H9 (cell line): ENCODE measurements around the gene CLINT1. TPM values are rescaled to one million over a fixed set of nuclear protein-coding genes. Genes with fewer than 3 reads are reported as not detected.

Experiments used
- DNase-seq: peaks from one replicate; pipeline ENCODE4 v3.0.0-alpha.2; 2017
- H2AFZ ChIP-seq: one replicate; pipeline ENCODE4 v1.6.1; 2013; ENCODE audit warnings: mild to moderate bottlenecking, low read length, control low read depth, moderate library complexity
- H2AK5ac ChIP-seq: 2 replicates; pipeline ENCODE4 v1.6.1; 2013; ENCODE audit warnings: low read length, control low read depth, mixed read lengths; ENCODE audit not compliant: insufficient read length
- H2BK120ac ChIP-seq: one replicate; pipeline ENCODE4 v1.6.1; 2013; ENCODE audit warnings: low read depth, mild to moderate bottlenecking, low read length, control low read depth, inconsistent platforms; ENCODE audit not compliant: poor library complexity, severe bottlenecking
- H2BK12ac ChIP-seq: 2 replicates; pipeline ENCODE4 v1.6.1; 2013; ENCODE audit warnings: low read length, control low read depth, mixed read lengths, low read depth; ENCODE audit not compliant: insufficient read length
- H2BK15ac ChIP-seq: 2 replicates; pipeline ENCODE4 v1.6.1; 2013; ENCODE audit warnings: low read depth, low read length, control low read depth
- H2BK20ac ChIP-seq: one replicate; pipeline ENCODE4 v1.6.1; 2013; ENCODE audit warnings: low read depth, mild to moderate bottlenecking, low read length, control low read depth, inconsistent platforms; ENCODE audit not compliant: poor library complexity, severe bottlenecking
- H2BK5ac ChIP-seq: 2 replicates; pipeline ENCODE4 v1.6.1; 2013; ENCODE audit warnings: low read length, control low read depth, mixed read lengths; ENCODE audit not compliant: insufficient read length
- H3K14ac ChIP-seq: 2 replicates; pipeline ENCODE4 v1.6.1; 2013; ENCODE audit warnings: low read length, control low read depth; ENCODE audit not compliant: insufficient read depth
- H3K18ac ChIP-seq: 2 replicates; pipeline ENCODE4 v1.6.1; 2013; ENCODE audit warnings: low read depth, mild to moderate bottlenecking, mixed read lengths, low read length, control low read depth; ENCODE audit not compliant: insufficient read length
- H3K23ac ChIP-seq: 2 replicates; pipeline ENCODE4 v1.6.1; 2013; ENCODE audit warnings: low read length, control low read depth, mixed read lengths, low read depth; ENCODE audit not compliant: insufficient read length
- H3K23me2 ChIP-seq: 2 replicates; pipeline ENCODE4 v1.6.1; 2013; ENCODE audit warnings: low read depth, mild to moderate bottlenecking, mixed read lengths, low read length, control low read depth; ENCODE audit not compliant: insufficient read length, poor library complexity, severe bottlenecking
- H3K27ac ChIP-seq: 2 replicates; pipeline ENCODE4 v1.5.1; 2013; ENCODE audit warnings: low read length, control low read depth, mixed read lengths, low read depth; ENCODE audit not compliant: insufficient read length
- H3K27me3 ChIP-seq: 2 replicates; pipeline ENCODE4 v1.6.1; 2013; ENCODE audit warnings: low read length, control low read depth, inconsistent platforms; ENCODE audit not compliant: insufficient read depth
- H3K4ac ChIP-seq: 2 replicates; pipeline ENCODE4 v1.6.1; 2013; ENCODE audit warnings: low read depth, mild to moderate bottlenecking, control low read depth, inconsistent platforms, low read length, moderate library complexity
- H3K4me1 ChIP-seq: 2 replicates; pipeline ENCODE4 v1.6.1; 2013; ENCODE audit warnings: low read length, control low read depth, inconsistent platforms; ENCODE audit not compliant: insufficient read depth
- H3K4me2 ChIP-seq: 2 replicates; pipeline ENCODE4 v1.6.1; 2013; ENCODE audit warnings: low read length, control low read depth, mixed read lengths; ENCODE audit not compliant: insufficient read length, insufficient read depth
- H3K56ac ChIP-seq: 2 replicates; pipeline ENCODE4 v1.6.1; 2013; ENCODE audit warnings: low read depth, mild to moderate bottlenecking, mixed read lengths, low read length, control low read depth; ENCODE audit not compliant: insufficient read length
- H3K79me1 ChIP-seq: 2 replicates; pipeline ENCODE4 v1.6.1; 2013; ENCODE audit warnings: low read depth, mild to moderate bottlenecking, moderate library complexity, low read length, control low read depth, inconsistent platforms; ENCODE audit not compliant: insufficient read depth, poor library complexity, severe bottlenecking
- H3K79me2 ChIP-seq: 2 replicates; pipeline ENCODE4 v1.6.1; 2013; ENCODE audit warnings: low read length, control low read depth, inconsistent platforms; ENCODE audit not compliant: insufficient read depth
- H3K9ac ChIP-seq: 2 replicates; pipeline ENCODE4 v1.6.1; 2013; ENCODE audit warnings: low read length, control low read depth, mixed read lengths; ENCODE audit not compliant: insufficient read length; ENCODE audit errors: extremely low read depth
- H3K9me3 ChIP-seq: one replicate; pipeline ENCODE4 v1.6.1; 2013; ENCODE audit warnings: low read depth, low read length, inconsistent platforms; ENCODE audit not compliant: control insufficient read depth
- H3T11ph ChIP-seq: one replicate; pipeline ENCODE4 v1.6.1; 2013; ENCODE audit warnings: mild to moderate bottlenecking, low read length, control low read depth, inconsistent platforms
- H4K20me1 ChIP-seq: one replicate; pipeline ENCODE4 v1.6.1; 2013; ENCODE audit not compliant: control insufficient read depth, insufficient read length, insufficient read depth
- H4K5ac ChIP-seq: 2 replicates; pipeline ENCODE4 v1.6.1; 2013; ENCODE audit warnings: low read depth, mild to moderate bottlenecking, mixed read lengths, low read length, control low read depth; ENCODE audit not compliant: insufficient read length
- H4K8ac ChIP-seq: replicated peaks from 2 replicates; pipeline ENCODE4 v1.6.1; 2013; ENCODE audit warnings: low read length, control low read depth, mixed read lengths, low read depth; ENCODE audit not compliant: insufficient read length
- H4K91ac ChIP-seq: 2 replicates; pipeline ENCODE4 v1.6.1; 2013; ENCODE audit warnings: low read depth, mild to moderate bottlenecking, moderate library complexity, mixed read lengths, low read length, control low read depth; ENCODE audit not compliant: insufficient read length
- H3K27ac Mint-ChIP-seq, 3 experiments: 2 replicates in 2 of 3; 3 replicates in 1 of 3; pipeline ENCODE4 v1.8.0; 2020 to 2021; ENCODE audit warnings: mixed read lengths in 3 of 3, mild to moderate bottlenecking in 1 of 3, moderate library complexity in 1 of 3
- H3K27me3 Mint-ChIP-seq: 2 replicates; pipeline ENCODE4 v1.8.0; 2021; ENCODE audit warnings: low read depth, mild to moderate bottlenecking, moderate library complexity, mixed read lengths
- H3K36me3 Mint-ChIP-seq, 3 experiments: 2 replicates in 2 of 3; 3 replicates in 1 of 3; pipeline ENCODE4 v1.8.0; 2020 to 2021; ENCODE audit warnings: low read depth in 3 of 3, mixed read lengths in 3 of 3; ENCODE audit not compliant: insufficient read depth in 1 of 3
- H3K4me1 Mint-ChIP-seq, 2 experiments: 2 replicates each; pipeline ENCODE4 v1.8.0; 2020; ENCODE audit warnings: mixed read lengths in 2 of 2
- H3K4me3 Mint-ChIP-seq, 2 experiments: 2 replicates in 1 of 2; 3 replicates in 1 of 2; pipeline ENCODE4 v1.8.0; 2020 to 2021; ENCODE audit warnings: mild to moderate bottlenecking in 2 of 2, mixed read lengths in 2 of 2, moderate library complexity in 1 of 2
- H3K9me3 Mint-ChIP-seq, 2 experiments: 2 replicates in 1 of 2; 3 replicates in 1 of 2; pipeline ENCODE4 v1.8.0; 2020; ENCODE audit warnings: mild to moderate bottlenecking in 2 of 2, mixed read lengths in 2 of 2, moderate library complexity in 1 of 2
- WGBS: extraction: QIAGEN DNeasy Blood & Tissue Kit; methylation state at CpG from one replicate; pipeline ENCODE4 v1.1.7; 2013; ENCODE audit warnings: missing lambda C conversion rate, low lambda C conversion rate, mixed read lengths; ENCODE audit not compliant: insufficient read length; ENCODE audit errors: extremely low coverage; 5-methylcytosine and 5-hydroxymethylcytosine counted together
- total RNA-seq: library from RNA; stranded (reverse); gene quantifications from 2 replicates; pipeline ENCODE4 v1.2.1, GENCODE V29; 2021
- TF ChIP-seq, protein P1 (sequence below): fragments of 200-600 bp; sonication (generic); conservative IDR thresholded peaks from 3 replicates; pipeline ENCODE4 v1.8.0; 2021; ENCODE audit warnings: antibody characterized with exemption, mild to moderate bottlenecking

Gene CLINT1
- total RNA-seq, 1 experiment from 2014 or later: 79.1 TPM

GRCh38 chr5:157835041-157835440 is 23.9 kb downstream of the CLINT1 start:
- Histone ChIP-seq H3K56ac (no peak overlapping the region), H2BK12ac (no peak overlapping the region), H2BK5ac (no peak overlapping the region), H3K4ac (no peak overlapping the region), H3K4me1 (no peaks in the 10 kb centered on the region), H3K14ac (no peak overlapping the region), H2BK20ac (no peak overlapping the region), H4K91ac (no peak overlapping the region), H2AFZ (no peak overlapping the region), H3K27ac (no peak overlapping the region), H2BK15ac (no peak overlapping the region), H4K20me1 (no peaks in the 10 kb centered on the region), H3T11ph (no peak overlapping the region), H2AK5ac (no peak overlapping the region), H3K27me3 (no peaks in the 10 kb centered on the region), H3K79me2 (peaks cover 5% of the 10 kb centered on the region; the same call in 1 of the 2 replicates), H2BK120ac (no peak overlapping the region), H4K5ac (no peak overlapping the region), H3K9ac (no peak overlapping the region), H3K18ac (no peak overlapping the region), H4K8ac (no peak overlapping the region), H3K4me2 (no peak overlapping the region), H3K79me1 (peaks cover 2% of the 10 kb centered on the region), H3K23ac (no peak overlapping the region), H3K9me3 (no peaks in the 10 kb centered on the region), H3K23me2 (no peaks in the 10 kb centered on the region)
- Mint-ChIP-seq H3K36me3 (no peaks in the 10 kb centered on the region; a peak in 3 of 7 replicates), H3K27me3 (no peaks in the 10 kb centered on the region), H3K27ac (no peak overlapping the region), H3K4me3 (no peak overlapping the region), H3K9me3 (no peaks in the 10 kb centered on the region), H3K4me1 (peaks cover 3 to 5% of the 10 kb centered on the region in 2 experiments; a peak in 3 of 4 replicates)
- TF ChIP-seq, protein P1, sequence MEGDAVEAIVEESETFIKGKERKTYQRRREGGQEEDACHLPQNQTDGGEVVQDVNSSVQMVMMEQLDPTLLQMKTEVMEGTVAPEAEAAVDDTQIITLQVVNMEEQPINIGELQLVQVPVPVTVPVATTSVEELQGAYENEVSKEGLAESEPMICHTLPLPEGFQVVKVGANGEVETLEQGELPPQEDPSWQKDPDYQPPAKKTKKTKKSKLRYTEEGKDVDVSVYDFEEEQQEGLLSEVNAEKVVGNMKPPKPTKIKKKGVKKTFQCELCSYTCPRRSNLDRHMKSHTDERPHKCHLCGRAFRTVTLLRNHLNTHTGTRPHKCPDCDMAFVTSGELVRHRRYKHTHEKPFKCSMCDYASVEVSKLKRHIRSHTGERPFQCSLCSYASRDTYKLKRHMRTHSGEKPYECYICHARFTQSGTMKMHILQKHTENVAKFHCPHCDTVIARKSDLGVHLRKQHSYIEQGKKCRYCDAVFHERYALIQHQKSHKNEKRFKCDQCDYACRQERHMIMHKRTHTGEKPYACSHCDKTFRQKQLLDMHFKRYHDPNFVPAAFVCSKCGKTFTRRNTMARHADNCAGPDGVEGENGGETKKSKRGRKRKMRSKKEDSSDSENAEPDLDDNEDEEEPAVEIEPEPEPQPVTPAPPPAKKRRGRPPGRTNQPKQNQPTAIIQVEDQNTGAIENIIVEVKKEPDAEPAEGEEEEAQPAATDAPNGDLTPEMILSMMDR: no peak
- no CpG with 5 or more reads among the region's 5 CpGs for WGBS
- no peak for DNase-seq
